ENCODE results near the gene MPC2. TPM values are rescaled to one million over a fixed set of nuclear protein-coding genes. Genes with fewer than 3 reads are reported as not detected.

Gene MPC2
- total RNA-seq, 2 donors from 2014 or later = 203 to 232 TPM

DNA sequence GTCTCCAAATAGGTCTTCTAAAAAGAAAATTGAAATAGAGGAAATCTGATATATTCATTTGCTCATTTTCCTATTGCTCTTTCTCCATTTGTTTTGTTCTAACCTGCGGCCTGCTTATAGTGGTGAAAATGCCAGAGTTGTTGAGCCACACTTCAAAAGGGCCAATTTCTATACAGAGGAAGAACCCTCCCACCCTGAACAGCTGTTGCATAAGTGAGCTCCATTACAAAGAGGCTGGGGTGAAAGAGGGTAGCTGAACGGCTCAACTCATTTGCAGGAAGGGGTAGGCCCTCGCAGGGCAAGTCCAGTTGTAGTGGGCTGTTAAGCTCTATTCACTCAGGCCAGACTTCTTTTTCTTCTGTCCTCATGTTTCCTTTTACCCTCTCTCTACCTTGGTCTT is 31.7 kb downstream of the MPC2 start:
- Histone ChIP-seq H3K9ac (ENCODE audit: low read depth in 2 of 2, low read length in 2 of 2) (no peak overlapping the region), H3K4me3 (no peak overlapping the region)
- TF ChIP-seq, protein P1, sequence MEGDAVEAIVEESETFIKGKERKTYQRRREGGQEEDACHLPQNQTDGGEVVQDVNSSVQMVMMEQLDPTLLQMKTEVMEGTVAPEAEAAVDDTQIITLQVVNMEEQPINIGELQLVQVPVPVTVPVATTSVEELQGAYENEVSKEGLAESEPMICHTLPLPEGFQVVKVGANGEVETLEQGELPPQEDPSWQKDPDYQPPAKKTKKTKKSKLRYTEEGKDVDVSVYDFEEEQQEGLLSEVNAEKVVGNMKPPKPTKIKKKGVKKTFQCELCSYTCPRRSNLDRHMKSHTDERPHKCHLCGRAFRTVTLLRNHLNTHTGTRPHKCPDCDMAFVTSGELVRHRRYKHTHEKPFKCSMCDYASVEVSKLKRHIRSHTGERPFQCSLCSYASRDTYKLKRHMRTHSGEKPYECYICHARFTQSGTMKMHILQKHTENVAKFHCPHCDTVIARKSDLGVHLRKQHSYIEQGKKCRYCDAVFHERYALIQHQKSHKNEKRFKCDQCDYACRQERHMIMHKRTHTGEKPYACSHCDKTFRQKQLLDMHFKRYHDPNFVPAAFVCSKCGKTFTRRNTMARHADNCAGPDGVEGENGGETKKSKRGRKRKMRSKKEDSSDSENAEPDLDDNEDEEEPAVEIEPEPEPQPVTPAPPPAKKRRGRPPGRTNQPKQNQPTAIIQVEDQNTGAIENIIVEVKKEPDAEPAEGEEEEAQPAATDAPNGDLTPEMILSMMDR (IDR thresholded peaks at IDR 0.05) = no peak

DNA sequence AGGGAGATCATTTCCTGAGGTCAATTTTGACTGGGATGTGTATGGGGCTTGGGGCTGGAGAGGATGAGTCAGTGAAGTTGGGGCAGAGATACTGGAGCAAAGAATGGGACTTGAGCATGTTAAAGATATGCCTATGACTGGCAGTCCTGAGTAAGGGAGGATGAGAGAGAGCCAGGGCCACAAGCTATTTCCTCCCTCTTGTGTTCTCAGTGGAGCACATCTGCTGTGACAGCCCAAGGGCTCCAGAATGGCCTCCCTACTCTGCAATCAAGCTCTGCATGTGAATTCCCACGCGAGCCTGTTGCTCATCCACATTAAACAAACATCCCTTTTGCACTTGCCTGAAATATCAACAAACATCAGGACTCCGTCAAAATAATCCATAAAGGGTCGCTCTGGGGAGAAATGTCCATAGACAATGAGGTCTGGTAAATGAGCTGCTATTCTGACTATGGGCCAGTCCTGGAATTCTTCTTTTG is 32.2 kb downstream of the MPC2 start:
- TF ChIP-seq, protein P1 (IDR thresholded peaks at IDR 0.05) = no peak
- no peaks in the 10 kb centered on the region for H3K9me3 ChIP-seq
- H3K27ac ChIP-seq = no peak overlapping the region
- H3K4me1 ChIP-seq = no peaks in the 10 kb centered on the region
- H3K9ac ChIP-seq (ENCODE audit: low read depth in 2 of 2, low read length in 2 of 2) = no peak overlapping the region
- no peak for DNase-seq
- peaks cover 5% of the 10 kb centered on the region for H3K27me3 ChIP-seq
- no peaks in the 10 kb centered on the region for H3K36me3 ChIP-seq
- intact Hi-C loops (cut with DNase I) = no loop called here
- H3K4me3 ChIP-seq = no peak overlapping the region

More for the DNA sequence above, 31.7 kb downstream of the MPC2 start:
- H3K9me3 ChIP-seq = no peaks in the 10 kb centered on the region
- H3K4me1 ChIP-seq = no peaks in the 10 kb centered on the region
- H3K36me3 ChIP-seq = no peaks in the 10 kb centered on the region
- intact Hi-C loops (cut with DNase I) = no loop called here
- H3K27ac ChIP-seq = no peak overlapping the region
- H3K27me3 ChIP-seq = peaks cover 5% of the 10 kb centered on the region
- DNase-seq = no peak

DNA sequence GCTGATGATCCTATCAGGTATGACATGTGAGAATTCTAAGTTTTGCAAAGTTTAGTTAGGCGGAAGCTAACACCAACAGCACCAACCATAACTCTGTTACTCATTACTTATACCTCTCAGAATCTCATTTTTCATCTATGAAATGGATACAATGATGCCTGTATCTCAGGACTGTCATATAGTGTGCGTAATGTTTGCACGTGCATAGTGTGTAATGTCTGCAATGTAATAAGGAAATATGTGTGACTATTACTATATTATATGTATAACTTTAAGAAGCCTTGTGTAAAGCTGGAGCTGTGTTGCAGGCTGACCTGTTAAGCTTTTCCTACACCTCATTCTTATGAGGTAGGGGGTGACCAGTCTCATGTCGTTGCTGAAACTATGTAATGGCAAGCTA is 36.0 kb downstream of the MPC2 start:
- no peaks in the 10 kb centered on the region for H3K4me1 ChIP-seq
- no peak for DNase-seq
- no peaks in the 10 kb centered on the region for H3K9me3 ChIP-seq
- H3K27ac ChIP-seq = no peak overlapping the region
- intact Hi-C loops (cut with DNase I) = no loop called here
- H3K27me3 ChIP-seq = no peaks in the 10 kb centered on the region
- H3K4me3 ChIP-seq = no peak overlapping the region
- H3K36me3 ChIP-seq = no peaks in the 10 kb centered on the region
- TF ChIP-seq, protein P1 (IDR thresholded peaks at IDR 0.05) = no peak
- no peak overlapping the region for H3K9ac ChIP-seq (ENCODE audit: low read depth in 2 of 2, low read length in 2 of 2)

DNA sequence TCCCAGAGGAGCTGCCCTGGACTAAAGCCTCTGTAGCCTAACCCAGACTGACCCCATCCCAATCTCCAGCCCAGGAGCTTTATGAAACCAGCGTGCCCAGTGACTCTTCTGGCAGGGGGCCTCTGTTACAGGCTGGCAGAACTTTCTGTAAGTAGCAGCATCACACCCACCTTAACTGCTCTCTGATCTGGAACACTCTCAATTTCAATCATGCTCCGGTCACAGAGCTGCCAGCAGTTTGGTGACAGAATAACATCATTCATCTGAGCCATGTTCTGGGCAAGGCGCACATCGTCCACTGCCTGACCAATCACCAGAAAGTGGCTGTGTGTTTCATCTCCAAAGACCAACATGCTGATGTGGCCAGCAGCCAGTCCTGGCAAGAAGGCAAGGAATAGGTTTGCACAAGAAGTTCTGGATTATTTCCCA is 37.6 kb downstream of the MPC2 start:
- H3K9me3 ChIP-seq = no peaks in the 10 kb centered on the region
- no peak overlapping the region for H3K9ac ChIP-seq (ENCODE audit: low read depth in 2 of 2, low read length in 2 of 2)
- no peak overlapping the region for H3K4me3 ChIP-seq
- no peak overlapping the region for H3K27ac ChIP-seq
- DNase-seq = no peak
- H3K4me1 ChIP-seq = no peaks in the 10 kb centered on the region
- H3K36me3 ChIP-seq = no peaks in the 10 kb centered on the region
- TF ChIP-seq, protein P1 (IDR thresholded peaks at IDR 0.05) = no peak
- intact Hi-C loops (cut with DNase I) = no loop called here
- H3K27me3 ChIP-seq = no peaks in the 10 kb centered on the region

DNA sequence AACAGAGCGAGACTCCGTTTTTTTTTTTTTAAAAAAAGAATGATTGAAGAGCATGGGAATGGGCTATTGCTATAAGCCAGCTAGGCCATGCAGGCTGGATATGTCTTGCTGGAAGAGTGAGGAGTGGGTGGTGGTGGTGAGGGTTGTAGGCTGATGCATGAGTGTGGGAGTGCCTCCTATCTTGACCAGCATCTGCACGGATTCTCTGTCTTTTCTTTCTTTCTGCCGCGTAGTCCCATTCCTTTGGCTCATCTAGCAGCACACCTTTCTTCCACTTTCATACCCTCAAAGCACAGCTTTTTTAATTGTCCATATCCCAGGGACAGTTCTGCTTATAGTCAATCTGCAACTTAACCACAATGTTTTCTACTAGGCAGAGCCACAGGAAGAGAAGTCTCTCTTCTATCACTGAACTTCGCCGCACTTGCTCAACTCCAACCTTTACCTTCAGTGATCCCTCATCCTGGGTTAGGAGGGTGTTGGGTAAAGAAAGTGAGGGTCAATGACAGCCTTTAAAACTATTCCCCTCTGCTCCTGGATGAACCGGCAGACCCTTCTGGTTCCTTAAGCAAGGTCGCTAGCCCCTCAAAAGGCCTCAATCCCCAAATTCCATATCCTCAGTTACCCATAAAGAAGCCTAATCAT is 38.2 kb downstream of the MPC2 start:
- TF ChIP-seq, protein P1 (IDR thresholded peaks at IDR 0.05) = no peak
- Histone ChIP-seq H3K9me3 (no peaks in the 10 kb centered on the region), H3K36me3 (no peaks in the 10 kb centered on the region), H3K27me3 (no peaks in the 10 kb centered on the region), H3K27ac (no peak overlapping the region), H3K9ac (ENCODE audit: low read depth in 2 of 2, low read length in 2 of 2) (no peak overlapping the region), H3K4me1 (no peaks in the 10 kb centered on the region), H3K4me3 (no peak overlapping the region)
- intact Hi-C loops (cut with DNase I) = no loop called here
- DNase-seq = no peak
